Measurements from ENCODE around the gene OLFM1.

The OLFM1 gene

GRCh38 chr9:135132008-135132407, 44.5 kb downstream of the OLFM1 start:
- TF ChIP-seq SUZ12 (IDR thresholded peaks at IDR 0.05; ENCODE audit: extremely low read depth, insufficient read depth, insufficient read length): no peak
- TF ChIP-seq ZNF274 (IDR thresholded peaks at IDR 0.05; ENCODE audit: low read depth, low read length): no peak
- TF ChIP-seq YY1 (IDR thresholded peaks at IDR 0.05; ENCODE audit: insufficient read depth, insufficient read length): no peak
- Histone ChIP-seq H3K36me3 (ENCODE audit: insufficient read depth, insufficient read length, low read length) (no peaks in the 10 kb centered on the region), H3K9ac (ENCODE audit: insufficient read length, low read depth) (no peak overlapping the region), H3K4me1 (ENCODE audit: insufficient read depth, insufficient read length) (peaks cover 21% of the 10 kb centered on the region), H3K27me3 (ENCODE audit: insufficient read depth, insufficient read length) (peaks cover 18% of the 10 kb centered on the region), H3K9me3 (ENCODE audit: insufficient read depth, low read length) (peaks cover 19% of the 10 kb centered on the region; the same call in 1 of the 2 replicates), H3K4me3 (ENCODE audit: insufficient read length, low read depth) (no peak overlapping the region)
- no peak for DNase-seq (ENCODE audit: low read depth, low spot score)

DNA sequence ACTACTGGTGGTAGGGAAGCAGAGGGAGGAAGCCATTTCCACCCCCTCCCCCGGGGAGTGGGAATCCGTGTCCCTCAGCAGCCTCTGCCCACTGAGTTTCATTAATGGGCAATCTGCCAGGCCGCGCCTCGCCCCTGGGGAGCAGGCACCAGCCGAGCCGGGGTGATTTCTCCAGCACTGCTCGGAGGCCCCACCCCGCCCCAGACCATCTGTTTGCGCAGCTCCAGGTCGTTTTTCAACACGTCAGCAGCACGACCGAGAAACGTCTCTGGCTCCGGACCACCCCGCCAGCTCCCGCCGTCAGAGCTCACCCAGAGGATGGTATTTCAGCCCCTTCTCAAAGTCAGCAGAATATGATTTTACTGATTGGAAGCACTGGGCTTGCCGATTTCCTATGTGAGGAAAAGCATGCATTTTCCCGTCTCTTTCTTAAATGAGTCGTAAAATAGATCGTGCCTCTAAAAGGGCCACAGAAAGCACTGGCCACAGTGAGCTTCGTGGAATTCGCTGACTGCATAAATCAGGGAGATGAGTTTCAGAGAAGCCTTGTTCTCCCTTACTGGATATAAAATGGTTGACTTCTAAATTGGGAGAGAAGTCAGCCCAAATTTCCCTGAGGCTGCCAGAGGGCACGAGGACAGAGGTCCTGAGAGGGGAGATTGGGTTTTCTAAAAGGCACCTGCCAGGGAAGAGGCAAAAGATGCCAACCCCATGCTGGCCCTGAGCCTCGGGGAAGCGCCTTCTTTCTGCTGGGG, 47.0 kb downstream of the OLFM1 start:
- H3K27me3 ChIP-seq (ENCODE audit: insufficient read depth, insufficient read length): peaks cover 21% of the 10 kb centered on the region
- H3K36me3 ChIP-seq (ENCODE audit: insufficient read depth, insufficient read length, low read length): no peaks in the 10 kb centered on the region
- H3K4me1 ChIP-seq (ENCODE audit: insufficient read depth, insufficient read length): peaks cover 26% of the 10 kb centered on the region
- no peak overlapping the region for H3K4me3 ChIP-seq (ENCODE audit: insufficient read length, low read depth)
- peaks cover 34% of the 10 kb centered on the region for H3K9me3 ChIP-seq (ENCODE audit: insufficient read depth, low read length)
- no peak for DNase-seq (ENCODE audit: low read depth, low spot score)
- H3K9ac ChIP-seq (ENCODE audit: insufficient read length, low read depth): no peak overlapping the region
- TF ChIP-seq YY1 (IDR thresholded peaks at IDR 0.05; ENCODE audit: insufficient read depth, insufficient read length): no peak
- TF ChIP-seq ZNF274 (IDR thresholded peaks at IDR 0.05; ENCODE audit: low read depth, low read length): no peak
- no peak for TF ChIP-seq SUZ12 (IDR thresholded peaks at IDR 0.05; ENCODE audit: extremely low read depth, insufficient read depth, insufficient read length)

DNA sequence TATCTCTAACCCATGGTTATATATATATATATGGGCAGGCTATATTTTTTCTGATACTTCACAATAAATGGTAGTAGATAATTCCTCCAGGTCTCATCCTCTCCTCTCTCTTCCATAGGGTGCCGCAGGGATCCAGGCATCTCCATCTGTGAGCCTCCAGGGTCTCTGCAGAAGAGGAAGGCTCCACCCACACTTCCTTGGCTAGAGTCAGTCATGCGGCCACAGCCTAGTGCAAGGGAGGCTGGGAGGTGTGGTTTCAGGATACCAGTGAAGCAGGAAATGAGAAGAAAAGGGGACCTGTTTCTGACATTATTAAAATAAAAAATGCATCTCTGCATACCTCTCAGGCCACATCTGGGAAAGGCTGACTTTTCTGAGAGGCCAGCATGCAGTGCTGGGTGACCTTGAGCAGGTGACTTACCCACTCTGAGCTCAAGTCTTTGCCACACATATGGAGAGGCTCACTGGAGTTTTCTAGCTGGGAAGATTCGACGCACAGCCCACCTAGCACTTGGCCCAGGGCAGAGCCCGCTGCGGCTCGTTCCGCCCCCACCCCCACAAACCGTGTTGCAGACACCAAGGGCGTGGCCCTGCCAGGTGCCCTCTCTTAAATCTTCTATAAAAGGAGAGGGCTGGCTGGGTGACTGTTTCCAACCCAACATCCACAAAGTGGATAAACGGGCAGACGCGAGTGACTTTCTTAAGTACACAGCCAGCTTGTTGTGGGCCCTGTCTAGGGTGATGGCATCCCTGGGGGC, 47.9 kb downstream of the OLFM1 start:
- DNase-seq (ENCODE audit: low read depth, low spot score): no peak
- Histone ChIP-seq H3K27me3 (ENCODE audit: insufficient read depth, insufficient read length) (peaks cover 30% of the 10 kb centered on the region), H3K4me1 (ENCODE audit: insufficient read depth, insufficient read length) (peaks cover 26% of the 10 kb centered on the region), H3K36me3 (ENCODE audit: insufficient read depth, insufficient read length, low read length) (no peaks in the 10 kb centered on the region), H3K9ac (ENCODE audit: insufficient read length, low read depth) (no peak overlapping the region), H3K4me3 (ENCODE audit: insufficient read length, low read depth) (no peak overlapping the region), H3K9me3 (ENCODE audit: insufficient read depth, low read length) (peaks cover 34% of the 10 kb centered on the region)
- no peak for TF ChIP-seq SUZ12 (IDR thresholded peaks at IDR 0.05; ENCODE audit: extremely low read depth, insufficient read depth, insufficient read length)
- TF ChIP-seq ZNF274 (IDR thresholded peaks at IDR 0.05; ENCODE audit: low read depth, low read length): no peak
- TF ChIP-seq YY1 (IDR thresholded peaks at IDR 0.05; ENCODE audit: insufficient read depth, insufficient read length): no peak

DNA sequence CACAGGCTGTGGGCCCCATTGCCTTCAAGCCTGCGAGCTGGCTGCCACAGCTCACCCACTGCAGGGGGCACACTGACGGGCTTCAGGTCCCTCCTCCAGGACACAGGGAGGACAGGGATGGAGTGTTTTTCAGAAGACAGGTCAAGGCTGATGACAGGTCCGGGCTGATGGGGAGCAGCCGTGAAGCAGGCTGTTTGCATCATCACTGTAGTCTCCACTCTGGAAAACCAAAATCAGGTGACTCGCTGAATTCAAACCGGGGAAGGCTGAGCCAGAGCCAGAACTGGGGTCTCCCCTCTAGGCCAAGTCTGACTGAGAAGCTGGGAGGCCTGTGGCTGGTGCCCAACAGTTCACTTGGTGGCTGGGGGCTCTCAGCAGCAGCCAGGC, 48.5 kb downstream of the OLFM1 start:
- Histone ChIP-seq H3K27me3 (ENCODE audit: insufficient read depth, insufficient read length) (peaks cover 35% of the 10 kb centered on the region), H3K4me3 (ENCODE audit: insufficient read length, low read depth) (no peak overlapping the region), H3K9me3 (ENCODE audit: insufficient read depth, low read length) (peaks cover 34% of the 10 kb centered on the region), H3K36me3 (ENCODE audit: insufficient read depth, insufficient read length, low read length) (no peaks in the 10 kb centered on the region), H3K9ac (ENCODE audit: insufficient read length, low read depth) (peak overlapping the region; percentile 33), H3K4me1 (ENCODE audit: insufficient read depth, insufficient read length) (peaks cover 26% of the 10 kb centered on the region)
- TF ChIP-seq YY1 (IDR thresholded peaks at IDR 0.05; ENCODE audit: insufficient read depth, insufficient read length) (no peak), SUZ12 (IDR thresholded peaks at IDR 0.05; ENCODE audit: extremely low read depth, insufficient read depth, insufficient read length) (no peak), ZNF274 (IDR thresholded peaks at IDR 0.05; ENCODE audit: low read depth, low read length) (no peak)
- no peak for DNase-seq (ENCODE audit: low read depth, low spot score)

- Histone ChIP-seq H3K9ac (ENCODE audit: insufficient read length, low read depth) (no peak overlapping the region), H3K4me1 (ENCODE audit: insufficient read depth, insufficient read length) (peaks cover 26% of the 10 kb centered on the region), H3K36me3 (ENCODE audit: insufficient read depth, insufficient read length, low read length) (no peaks in the 10 kb centered on the region), H3K4me3 (ENCODE audit: insufficient read length, low read depth) (no peak overlapping the region), H3K27me3 (ENCODE audit: insufficient read depth, insufficient read length) (peaks cover 41% of the 10 kb centered on the region), H3K9me3 (ENCODE audit: insufficient read depth, low read length) (peaks cover 36% of the 10 kb centered on the region)
- no peak for TF ChIP-seq YY1 (IDR thresholded peaks at IDR 0.05; ENCODE audit: insufficient read depth, insufficient read length)
- no peak for TF ChIP-seq SUZ12 (IDR thresholded peaks at IDR 0.05; ENCODE audit: extremely low read depth, insufficient read depth, insufficient read length)
- no peak for TF ChIP-seq ZNF274 (IDR thresholded peaks at IDR 0.05; ENCODE audit: low read depth, low read length)
- DNase-seq (ENCODE audit: low read depth, low spot score): no peak
These were observed 49.0 kb downstream of the OLFM1 start for GRCh38 chr9:135136481-135136880.

GRCh38 chr9:135136991-135137832, 49.7 kb downstream of the OLFM1 start:
- no peak overlapping the region for H3K9ac ChIP-seq (ENCODE audit: insufficient read length, low read depth)
- peak; percentile 60 for DNase-seq (ENCODE audit: low read depth, low spot score)

More at GRCh38 chr9:135136991-135137832, 49.7 kb downstream of the OLFM1 start:
- TF ChIP-seq YY1 (IDR thresholded peaks at IDR 0.05; ENCODE audit: insufficient read depth, insufficient read length): no peak
- TF ChIP-seq SUZ12 (IDR thresholded peaks at IDR 0.05; ENCODE audit: extremely low read depth, insufficient read depth, insufficient read length): no peak
- no peak for TF ChIP-seq ZNF274 (IDR thresholded peaks at IDR 0.05; ENCODE audit: low read depth, low read length)
- Histone ChIP-seq H3K4me1 (ENCODE audit: insufficient read depth, insufficient read length) (peaks cover 26% of the 10 kb centered on the region), H3K36me3 (ENCODE audit: insufficient read depth, insufficient read length, low read length) (no peaks in the 10 kb centered on the region), H3K27me3 (ENCODE audit: insufficient read depth, insufficient read length) (peaks cover 48% of the 10 kb centered on the region), H3K9me3 (ENCODE audit: insufficient read depth, low read length) (peaks cover 36% of the 10 kb centered on the region), H3K4me3 (ENCODE audit: insufficient read length, low read depth) (no peak overlapping the region)

All from NT2/D1 (cell line).